HG03571 (cell line): ENCODE measurements around the gene PRSS56.
"Not testable (repeated sequence)": the region's sequence is repeated elsewhere in the genome, so short reads cannot be mapped to it uniquely, and the experiment has no call there.

Experiments
- ATAC-seq: cut with Tn5 transposase; IDR thresholded peaks from one replicate; pipeline ENCODE4 v1.9.1; 2021; ENCODE audit not compliant: unreplicated experiment

The PRSS56 gene

GRCh38 chr2:232524771-232525170 lies 4.6 kb downstream of the PRSS56 start:
- ATAC-seq = no peak

- ATAC-seq = no peak
These were observed 5.0 kb downstream of the PRSS56 start for GRCh38 chr2:232525199-232525598.

GRCh38 chr2:232525791-232526371 lies 5.7 kb downstream of the PRSS56 start, which contains the start of gene CHRND:
Gene CHRND (plus strand): TSS chr2:232526160. CDS start chr2:232526216, 56 bp downstream.
- no peak for ATAC-seq

GRCh38 chr2:232526372-232526941 lies 6.3 kb downstream of the PRSS56 start:
- ATAC-seq = no peak

- ATAC-seq = no peak
These were observed 7.8 kb downstream of the PRSS56 start for GRCh38 chr2:232527905-232528470.

- no peak for ATAC-seq
These were observed 8.7 kb downstream of the PRSS56 start for GRCh38 chr2:232528746-232529460.

GRCh38 chr2:232529806-232530547 lies 9.8 kb downstream of the PRSS56 start:
- ATAC-seq = no peak

GRCh38 chr2:232530626-232531260 lies 10.6 kb downstream of the PRSS56 start:
- ATAC-seq = no peak

- ATAC-seq = no peak
These were observed 12.2 kb downstream of the PRSS56 start for GRCh38 chr2:232532419-232532818.

GRCh38 chr2:232532821-232533220 lies 12.6 kb downstream of the PRSS56 start:
- not testable (repeated sequence) for ATAC-seq

GRCh38 chr2:232533944-232534710 lies 13.9 kb downstream of the PRSS56 start:
- no peak for ATAC-seq

- ATAC-seq = no peak
These were observed 14.9 kb downstream of the PRSS56 start for GRCh38 chr2:232534940-232535651.

GRCh38 chr2:232535761-232536530 lies 15.8 kb downstream of the PRSS56 start:
- no peak for ATAC-seq

GRCh38 chr2:232537079-232537478 lies 16.9 kb downstream of the PRSS56 start:
- ATAC-seq = no peak

- no peak for ATAC-seq
These were observed 17.3 kb downstream of the PRSS56 start for GRCh38 chr2:232537499-232537898.

- no peak for ATAC-seq
These were observed 18.5 kb downstream of the PRSS56 start for GRCh38 chr2:232538671-232539070.

GRCh38 chr2:232539298-232540231 lies 19.4 kb downstream of the PRSS56 start, which contains the start of gene CHRNG:
Gene CHRNG (plus strand): TSS chr2:232539692. CDS start chr2:232539748, 56 bp downstream.
- ATAC-seq = no peak
